SK-N-SH (cell line): Measurements from ENCODE around the gene NTNG1.

Source experiments
- CHD2 ChIP-seq: fragments of 150-350 bp; IDR thresholded peaks from 2 replicates; pipeline ENCODE4 v1.6.1; 2018; ENCODE audit warnings: low read length; ENCODE audit not compliant: partially characterized antibody
- EZH2phosphoT487 ChIP-seq: fragments of 200-600 bp; sonication (generic); IDR thresholded peaks from 2 replicates; pipeline ENCODE4 v1.6.1; 2017; ENCODE audit warnings: low read depth, mixed run types, mild to moderate bottlenecking, antibody characterized with exemption, moderate library complexity, borderline replicate concordance
- JUND ChIP-seq: IDR thresholded peaks from 2 replicates; pipeline ENCODE4 v1.4.0; 2012
- MEF2A ChIP-seq: IDR thresholded peaks from 2 replicates; pipeline ENCODE4 v1.4.0; 2012; ENCODE audit warnings: low read depth, borderline replicate concordance
- POLR2AphosphoS5 ChIP-seq: IDR thresholded peaks from 2 replicates; pipeline ENCODE4 v1.6.1; 2012; ENCODE audit warnings: low read depth, low read length
- RAD21 ChIP-seq: IDR thresholded peaks from 2 replicates; pipeline ENCODE4 v1.6.1; 2012; ENCODE audit warnings: mild to moderate bottlenecking, low read length
- RFX5 ChIP-seq: IDR thresholded peaks from 2 replicates; pipeline ENCODE4 v1.6.1; 2012; ENCODE audit warnings: mild to moderate bottlenecking, improper control_type of control experiment, low read length
- TAF1 ChIP-seq: IDR thresholded peaks from 2 replicates; pipeline ENCODE4 v1.6.1; 2012; ENCODE audit warnings: low read depth, mild to moderate bottlenecking, low read length, moderate library complexity, borderline replicate concordance
- TEAD4 ChIP-seq: IDR thresholded peaks from 2 replicates; pipeline ENCODE4 v1.4.0; 2012; ENCODE audit warnings: mild to moderate bottlenecking, borderline replicate concordance; ENCODE audit not compliant: insufficient read depth
- USF1 ChIP-seq: IDR thresholded peaks from 2 replicates; pipeline ENCODE4 v1.4.0; 2012; ENCODE audit warnings: low read depth, borderline replicate concordance
- TF ChIP-seq, protein P1 (sequence below): fragments of 200-600 bp; sonication (generic); IDR thresholded peaks from 2 replicates; pipeline ENCODE4 v1.6.1; 2017; ENCODE audit warnings: antibody characterized with exemption, mild to moderate bottlenecking, moderate library complexity
- TF ChIP-seq, protein P2 (sequence below): IDR thresholded peaks from 2 replicates; pipeline ENCODE4 v1.6.1; 2012; ENCODE audit warnings: mild to moderate bottlenecking, low read depth, low read length, moderate library complexity

- TF ChIP-seq RFX5 (no peak), TEAD4 (no peak), RAD21 (no peak), USF1 (no peak), MEF2A (no peak), TAF1 (no peak), EZH2phosphoT487 (no peak), CHD2 (no peak), POLR2AphosphoS5 (no peak), JUND (no peak)
- TF ChIP-seq, protein P1, sequence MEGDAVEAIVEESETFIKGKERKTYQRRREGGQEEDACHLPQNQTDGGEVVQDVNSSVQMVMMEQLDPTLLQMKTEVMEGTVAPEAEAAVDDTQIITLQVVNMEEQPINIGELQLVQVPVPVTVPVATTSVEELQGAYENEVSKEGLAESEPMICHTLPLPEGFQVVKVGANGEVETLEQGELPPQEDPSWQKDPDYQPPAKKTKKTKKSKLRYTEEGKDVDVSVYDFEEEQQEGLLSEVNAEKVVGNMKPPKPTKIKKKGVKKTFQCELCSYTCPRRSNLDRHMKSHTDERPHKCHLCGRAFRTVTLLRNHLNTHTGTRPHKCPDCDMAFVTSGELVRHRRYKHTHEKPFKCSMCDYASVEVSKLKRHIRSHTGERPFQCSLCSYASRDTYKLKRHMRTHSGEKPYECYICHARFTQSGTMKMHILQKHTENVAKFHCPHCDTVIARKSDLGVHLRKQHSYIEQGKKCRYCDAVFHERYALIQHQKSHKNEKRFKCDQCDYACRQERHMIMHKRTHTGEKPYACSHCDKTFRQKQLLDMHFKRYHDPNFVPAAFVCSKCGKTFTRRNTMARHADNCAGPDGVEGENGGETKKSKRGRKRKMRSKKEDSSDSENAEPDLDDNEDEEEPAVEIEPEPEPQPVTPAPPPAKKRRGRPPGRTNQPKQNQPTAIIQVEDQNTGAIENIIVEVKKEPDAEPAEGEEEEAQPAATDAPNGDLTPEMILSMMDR, result no peak
- TF ChIP-seq, protein P2, sequence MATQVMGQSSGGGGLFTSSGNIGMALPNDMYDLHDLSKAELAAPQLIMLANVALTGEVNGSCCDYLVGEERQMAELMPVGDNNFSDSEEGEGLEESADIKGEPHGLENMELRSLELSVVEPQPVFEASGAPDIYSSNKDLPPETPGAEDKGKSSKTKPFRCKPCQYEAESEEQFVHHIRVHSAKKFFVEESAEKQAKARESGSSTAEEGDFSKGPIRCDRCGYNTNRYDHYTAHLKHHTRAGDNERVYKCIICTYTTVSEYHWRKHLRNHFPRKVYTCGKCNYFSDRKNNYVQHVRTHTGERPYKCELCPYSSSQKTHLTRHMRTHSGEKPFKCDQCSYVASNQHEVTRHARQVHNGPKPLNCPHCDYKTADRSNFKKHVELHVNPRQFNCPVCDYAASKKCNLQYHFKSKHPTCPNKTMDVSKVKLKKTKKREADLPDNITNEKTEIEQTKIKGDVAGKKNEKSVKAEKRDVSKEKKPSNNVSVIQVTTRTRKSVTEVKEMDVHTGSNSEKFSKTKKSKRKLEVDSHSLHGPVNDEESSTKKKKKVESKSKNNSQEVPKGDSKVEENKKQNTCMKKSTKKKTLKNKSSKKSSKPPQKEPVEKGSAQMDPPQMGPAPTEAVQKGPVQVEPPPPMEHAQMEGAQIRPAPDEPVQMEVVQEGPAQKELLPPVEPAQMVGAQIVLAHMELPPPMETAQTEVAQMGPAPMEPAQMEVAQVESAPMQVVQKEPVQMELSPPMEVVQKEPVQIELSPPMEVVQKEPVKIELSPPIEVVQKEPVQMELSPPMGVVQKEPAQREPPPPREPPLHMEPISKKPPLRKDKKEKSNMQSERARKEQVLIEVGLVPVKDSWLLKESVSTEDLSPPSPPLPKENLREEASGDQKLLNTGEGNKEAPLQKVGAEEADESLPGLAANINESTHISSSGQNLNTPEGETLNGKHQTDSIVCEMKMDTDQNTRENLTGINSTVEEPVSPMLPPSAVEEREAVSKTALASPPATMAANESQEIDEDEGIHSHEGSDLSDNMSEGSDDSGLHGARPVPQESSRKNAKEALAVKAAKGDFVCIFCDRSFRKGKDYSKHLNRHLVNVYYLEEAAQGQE, result no peak
Measured at GRCh38 chr1:107175102-107175909, 34.5 kb downstream of the NTNG1 start.
